IPS-18a (cell line): Measurements from ENCODE around the gene SEPTIN1.
"Not testable (repeated sequence)": the region's sequence is repeated elsewhere in the genome, so short reads cannot be mapped to it uniquely, and the experiment has no call there.

Experiments used
- H3K27ac ChIP-seq: one replicate; pipeline ENCODE4 v1.5.1; 2013; ENCODE audit warnings: low read length
- H3K27me3 ChIP-seq: one replicate; pipeline ENCODE4 v1.6.1; 2013; ENCODE audit warnings: mild to moderate bottlenecking, low read length; ENCODE audit not compliant: control insufficient read depth, insufficient read depth
- H3K36me3 ChIP-seq: one replicate; pipeline ENCODE4 v1.6.1; 2013; ENCODE audit warnings: low read depth, low read length; ENCODE audit not compliant: control insufficient read depth
- H3K4me1 ChIP-seq: one replicate; pipeline ENCODE4 v1.6.1; 2013; ENCODE audit warnings: low read depth, low read length; ENCODE audit not compliant: control insufficient read depth
- H3K4me3 ChIP-seq: one replicate; pipeline ENCODE4 v1.5.1; 2013; ENCODE audit warnings: low read length
- H3K9ac ChIP-seq: one replicate; pipeline ENCODE4 v1.6.1; 2013; ENCODE audit warnings: mild to moderate bottlenecking, low read length, moderate library complexity
- H3K9me3 ChIP-seq: one replicate; pipeline ENCODE4 v1.6.1; 2013; ENCODE audit warnings: low read depth, low read length; ENCODE audit not compliant: control insufficient read depth

The SEPTIN1 gene

DNA sequence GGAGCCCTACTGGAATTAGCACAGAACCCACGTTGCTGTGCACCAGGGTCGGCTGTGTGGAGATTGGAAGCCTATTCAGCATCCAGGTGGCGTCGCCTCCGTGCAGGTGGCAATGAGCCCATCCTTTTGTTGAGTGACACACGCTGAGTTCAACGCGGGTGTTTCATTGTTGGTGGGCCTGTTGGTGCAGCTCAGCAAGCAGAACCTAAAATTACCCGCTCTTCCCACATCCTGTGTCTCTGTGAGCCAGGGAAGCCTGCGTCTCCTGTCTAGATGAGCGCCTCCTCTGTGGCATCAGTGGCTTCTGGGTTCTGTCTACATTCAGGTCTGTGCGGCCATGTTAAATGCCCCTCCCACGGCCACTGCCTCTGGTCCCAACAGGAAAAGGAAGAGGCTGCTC, 41.7 kb downstream of the SEPTIN1 start:
- peaks cover 3% of the 10 kb centered on the region for H3K4me1 ChIP-seq
- H3K36me3 ChIP-seq: no peaks in the 10 kb centered on the region
- no peaks in the 10 kb centered on the region for H3K9me3 ChIP-seq
- H3K4me3 ChIP-seq: no peak overlapping the region
- no peak overlapping the region for H3K27ac ChIP-seq
- H3K9ac ChIP-seq: no peak overlapping the region
- no peaks in the 10 kb centered on the region for H3K27me3 ChIP-seq

DNA sequence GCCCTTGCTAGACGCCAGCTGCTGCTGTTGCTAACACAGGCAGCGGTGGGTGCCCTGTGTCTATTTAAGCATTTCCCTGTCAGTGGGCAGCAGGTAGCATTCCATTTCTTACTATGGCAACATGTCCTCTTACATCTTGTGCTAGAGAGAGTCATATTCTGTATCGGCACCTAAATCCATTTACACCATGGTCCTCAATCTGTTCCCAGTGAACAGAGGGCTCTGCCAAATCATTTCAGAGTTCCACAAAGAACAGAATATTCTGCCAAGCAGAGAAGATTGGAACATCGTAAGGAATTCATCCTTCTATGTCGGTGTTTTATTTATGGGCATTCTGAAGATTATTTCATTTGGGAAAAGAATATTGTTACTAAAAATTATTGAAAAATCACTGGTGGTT, 43.6 kb downstream of the SEPTIN1 start:
- not testable (repeated sequence) for H3K9ac ChIP-seq, H3K27ac ChIP-seq, H3K27me3 ChIP-seq, H3K36me3 ChIP-seq, H3K9me3 ChIP-seq, H3K4me3 ChIP-seq, H3K4me1 ChIP-seq

DNA sequence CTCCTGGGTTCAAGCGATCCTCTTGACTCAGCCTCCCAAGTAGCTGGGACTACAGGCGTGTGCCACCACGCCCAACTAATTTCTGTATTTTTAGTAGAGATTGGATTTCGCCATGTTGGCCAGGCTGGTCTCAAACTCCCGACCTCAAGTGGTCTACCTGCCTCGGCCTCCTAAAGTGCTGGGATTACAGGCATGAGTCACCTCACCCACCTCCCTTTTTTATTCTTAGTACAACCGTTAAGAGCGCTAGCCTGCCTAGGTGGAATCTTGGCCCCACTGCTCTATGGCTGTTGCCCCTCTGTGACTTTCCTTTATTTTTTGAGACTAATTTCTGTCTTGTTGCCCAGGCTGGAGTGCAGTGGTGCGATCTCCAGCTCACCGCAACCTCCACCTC, 44.4 kb downstream of the SEPTIN1 start:
- H3K36me3 ChIP-seq, H3K4me3 ChIP-seq, H3K4me1 ChIP-seq, H3K27ac ChIP-seq, H3K9me3 ChIP-seq, H3K27me3 ChIP-seq, H3K9ac ChIP-seq: not testable (repeated sequence)

DNA sequence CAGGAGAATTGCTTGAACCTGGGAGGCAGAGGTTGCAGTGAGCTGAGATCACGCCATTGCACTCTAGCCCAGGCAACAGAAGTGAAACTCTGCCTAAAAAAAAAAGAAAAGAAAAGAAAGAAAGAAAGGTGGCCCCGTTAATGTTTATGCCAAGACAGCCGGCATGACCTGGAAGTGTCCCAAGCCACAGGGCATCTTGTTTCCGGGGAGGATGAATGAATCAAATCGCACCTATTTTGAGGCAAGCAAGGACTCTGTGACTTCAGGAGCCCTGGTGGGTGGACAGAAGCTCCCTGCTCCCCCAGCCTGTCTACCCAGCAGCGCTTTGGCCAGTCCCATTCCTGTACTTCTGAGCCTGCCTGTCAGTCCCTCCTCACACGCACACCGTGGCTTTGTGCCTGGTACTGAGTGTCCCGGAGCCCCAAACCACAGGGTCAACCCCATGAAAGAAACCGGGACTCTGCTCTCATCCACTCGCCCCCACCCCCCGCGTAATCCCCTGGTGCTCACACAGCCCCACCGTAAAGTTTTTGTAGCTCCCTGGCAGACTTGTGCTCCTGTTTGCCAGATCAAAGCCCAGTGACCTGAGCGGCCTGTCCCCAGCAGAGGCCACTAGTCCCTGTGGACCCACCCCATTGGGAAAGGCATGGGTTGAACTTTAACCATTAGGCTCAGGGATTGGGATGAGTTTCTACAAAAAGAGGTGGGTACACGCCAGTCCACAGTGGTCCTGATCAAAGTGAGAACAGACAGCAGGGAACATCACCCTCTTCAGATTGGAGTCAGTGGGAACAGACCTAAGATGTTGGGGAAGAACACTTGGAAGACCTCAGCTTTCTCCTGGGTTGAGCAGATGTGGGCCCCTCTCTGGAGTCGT, 46.5 kb downstream of the SEPTIN1 start:
- no peak overlapping the region for H3K27ac ChIP-seq

DNA sequence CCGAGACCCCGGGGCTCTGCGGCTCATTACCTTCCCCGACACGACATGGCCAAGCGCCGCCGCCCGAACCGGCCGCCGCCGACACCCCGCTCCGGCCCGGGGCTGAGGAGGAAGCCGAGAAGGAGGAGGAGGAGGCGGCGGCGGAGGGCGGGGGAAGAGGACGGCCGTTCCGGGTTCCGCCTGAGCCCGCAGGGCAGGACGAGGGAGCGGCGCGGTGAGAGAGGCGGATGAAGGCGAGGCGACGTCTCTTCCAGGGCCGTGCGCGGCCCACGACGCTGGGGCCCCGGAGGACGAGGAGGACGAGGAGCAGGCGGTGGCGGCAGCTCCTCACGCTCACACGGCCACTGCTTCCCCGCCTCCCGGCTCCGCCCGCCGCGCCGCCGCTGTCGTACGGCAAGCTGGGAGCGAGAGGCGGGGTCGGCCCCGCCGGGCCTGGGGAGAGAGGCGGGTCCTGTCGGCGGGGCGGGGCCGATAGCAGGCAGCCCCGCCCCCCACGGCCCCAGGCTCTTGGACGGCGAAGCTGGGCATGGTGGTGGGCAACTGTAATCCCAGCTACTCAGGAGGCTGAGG, 47.2 kb downstream of the SEPTIN1 start:
- H3K9me3 ChIP-seq, H3K4me1 ChIP-seq, H3K9ac ChIP-seq, H3K36me3 ChIP-seq, H3K27ac ChIP-seq, H3K27me3 ChIP-seq: not testable (repeated sequence)
- peak overlapping the region; percentile 59 for H3K4me3 ChIP-seq

More for the DNA sequence above, 46.5 kb downstream of the SEPTIN1 start:
- Histone ChIP-seq H3K9ac (no peak overlapping the region), H3K4me3 (peak overlapping the region; percentile 21), H3K9me3 (no peaks in the 10 kb centered on the region), H3K36me3 (no peaks in the 10 kb centered on the region), H3K4me1 (peaks cover 5% of the 10 kb centered on the region), H3K27me3 (no peaks in the 10 kb centered on the region)

DNA sequence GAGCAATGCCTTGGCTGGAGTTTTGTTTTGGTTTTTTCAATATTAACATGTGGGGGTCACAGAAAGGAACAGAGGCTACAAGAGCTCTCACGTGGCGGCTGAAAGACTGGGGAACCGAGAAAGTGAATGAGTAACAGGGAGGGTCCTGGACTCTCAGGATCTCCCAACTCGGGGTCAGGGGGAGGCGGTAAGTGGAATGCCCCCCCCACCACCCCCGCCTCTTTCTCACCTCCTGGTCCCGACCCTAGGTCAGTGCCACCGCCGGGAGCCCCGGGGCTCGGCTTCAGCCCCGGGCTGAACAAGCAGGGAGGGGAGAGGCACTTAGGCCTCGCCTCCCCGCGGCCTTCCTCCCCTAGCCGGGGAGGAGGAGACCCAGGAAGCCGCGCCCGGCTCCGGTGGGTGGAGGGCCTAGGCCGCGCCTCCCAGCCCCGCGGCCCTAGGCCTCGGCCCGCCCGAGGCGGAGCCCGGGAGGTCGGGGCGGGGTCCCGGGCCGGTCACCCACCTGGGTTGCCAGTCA, 47.8 kb downstream of the SEPTIN1 start:
- not testable (repeated sequence) for H3K27ac ChIP-seq, H3K27me3 ChIP-seq, H3K9me3 ChIP-seq, H3K36me3 ChIP-seq, H3K4me1 ChIP-seq
- H3K4me3 ChIP-seq: peak overlapping the region; percentile 64
- peak overlapping the region; percentile 48 for H3K9ac ChIP-seq
